Thyroid gland (tissue), 4 donors: ENCODE measurements around the gene HDGFL2. TPM values are rescaled to one million over a fixed set of nuclear protein-coding genes. Genes with fewer than 3 reads are reported as not detected.

Source experiments
- DNase-seq, 2 donors: peaks; one replicate each; pipeline ENCODE4 v3.0.0-alpha.2; 2019
- H3K27ac ChIP-seq, 3 donors: fragments of 200-600 bp; sonication (generic); 1 replicate in 2 of 3; 2 replicates in 1 of 3; pipeline ENCODE4 v1.5.1; 2016 to 2019; ENCODE audit warnings: mild to moderate bottlenecking in 1 of 3, moderate library complexity in 1 of 3
- H3K27me3 ChIP-seq: fragments of 200-600 bp; sonication (generic); one replicate; pipeline ENCODE4 v1.5.1; 2019
- H3K36me3 ChIP-seq, 2 donors: fragments of 200-600 bp; sonication (generic); one replicate each; pipeline ENCODE4 v1.5.1; 2016 to 2019
- H3K4me1 ChIP-seq, 2 donors: fragments of 200-600 bp; sonication (generic); one replicate each; pipeline ENCODE4 v1.5.1; 2017 to 2019
- H3K4me3 ChIP-seq, 3 donors: fragments of 200-600 bp; sonication (generic); replicated peaks in 1 of 3; 1 replicate in 2 of 3; 2 replicates in 1 of 3; pipeline ENCODE4 v1.5.1; 2016; ENCODE audit warnings: mild to moderate bottlenecking in 1 of 3
- H3K9me3 ChIP-seq: fragments of 200-600 bp; sonication (generic); one replicate; pipeline ENCODE4 v1.5.1; 2017
- CTCF ChIP-seq, 6 experiments: fragments of 200-600 bp in 3 of 6; fragments of 450-650 bp in 3 of 6; sonication (generic) in 3 of 6; IDR thresholded peaks; one replicate each; pipeline ENCODE4 v1.5.1; 2016 to 2019; ENCODE audit warnings: antibody characterized with exemption in 6 of 6, mild to moderate bottlenecking in 2 of 6, inconsistent platforms in 1 of 6, moderate library complexity in 1 of 6
- POLR2A ChIP-seq, 2 donors: fragments of 450-650 bp; IDR thresholded peaks; one replicate each; pipeline ENCODE4 v1.6.1; 2017; ENCODE audit warnings: antibody characterized with exemption in 2 of 2, mild to moderate bottlenecking in 2 of 2, moderate library complexity in 1 of 2
- WGBS, 2 donors: methylation state at CpG; one replicate each; pipeline ENCODE4 v1.1.5; 2017; 5-methylcytosine and 5-hydroxymethylcytosine counted together
- intact Hi-C: fragments of 100-400 bp; cut with DNase I; formaldehyde crosslinking; loops from one replicate; pipeline ENCODE4 v1.15.1; 2023
- total RNA-seq, 4 donors: library from RNA; depleted of rRNA; stranded (reverse); fragments of >200 nt; gene quantifications; one replicate each; pipeline ENCODE4 v1.2.3, GENCODE V29; 2016

HDGFL2 gene
- total RNA-seq, 4 donors from 2014 or later, result 26.5 to 42.3 (median 28.4) TPM

GRCh38 chr19:4504891-4505569 is 32.9 kb downstream of the HDGFL2 start:
- Histone ChIP-seq H3K4me1 (no peaks in the 10 kb centered on the region), H3K27ac (no peak overlapping the region), H3K9me3 (no peaks in the 10 kb centered on the region), H3K36me3 (peaks cover 22% of the 10 kb centered on the region in 2 donors), H3K27me3 (no peaks in the 10 kb centered on the region), H3K4me3 (no peak overlapping the region)
- intact Hi-C loops, result no loop called here
- WGBS, 2 donors, result 83 to 88% methylated on average over 7 to 15 of the region's 15 CpGs
- TF ChIP-seq CTCF (IDR thresholded peaks at IDR 0.05) (no peak), POLR2A (IDR thresholded peaks at IDR 0.05) (no peak)
- no peak for DNase-seq

- no peaks in the 10 kb centered on the region for H3K9me3 ChIP-seq
- H3K36me3 ChIP-seq, result peaks cover 18 to 19% of the 10 kb centered on the region in 2 donors
- H3K27me3 ChIP-seq, result no peaks in the 10 kb centered on the region
- H3K4me1 ChIP-seq, result no peaks in the 10 kb centered on the region
- no peak for TF ChIP-seq POLR2A (IDR thresholded peaks at IDR 0.05)
- TF ChIP-seq CTCF (IDR thresholded peaks at IDR 0.05), result no peak
- WGBS, 2 donors, result 94% methylated on average over 29 to 34 of the region's 34 CpGs
- intact Hi-C loops, result no loop called here
- no peak overlapping the region for H3K4me3 ChIP-seq
- DNase-seq, result no peak
- H3K27ac ChIP-seq, result no peak overlapping the region
Measured at GRCh38 chr19:4505570-4506448, 33.7 kb downstream of the HDGFL2 start.

- peaks cover 10 to 12% of the 10 kb centered on the region in 2 donors for H3K36me3 ChIP-seq
- 85 to 90% methylated on average over 13 to 16 of the region's 17 CpGs for WGBS, 2 donors
- H3K4me3 ChIP-seq, result no peak overlapping the region
- no peaks in the 10 kb centered on the region for H3K27me3 ChIP-seq
- intact Hi-C loops, result no loop called here
- no peaks in the 10 kb centered on the region for H3K4me1 ChIP-seq
- TF ChIP-seq CTCF (IDR thresholded peaks at IDR 0.05), result no peak
- TF ChIP-seq POLR2A (IDR thresholded peaks at IDR 0.05), result no peak
- H3K9me3 ChIP-seq, result no peaks in the 10 kb centered on the region
- no peak overlapping the region for H3K27ac ChIP-seq
- DNase-seq, result no peak
Measured at GRCh38 chr19:4506449-4507149, 34.5 kb downstream of the HDGFL2 start.

GRCh38 chr19:4507150-4507452 is 35.0 kb downstream of the HDGFL2 start:
- WGBS, 2 donors, result 82 to 86% methylated on average over 6 to 10 of the region's 12 CpGs
- Histone ChIP-seq H3K4me1 (no peaks in the 10 kb centered on the region), H3K27ac (no peak overlapping the region), H3K9me3 (no peaks in the 10 kb centered on the region), H3K27me3 (no peaks in the 10 kb centered on the region), H3K4me3 (no peak overlapping the region), H3K36me3 (peaks cover 6 to 9% of the 10 kb centered on the region in 2 donors)
- no peak for DNase-seq
- intact Hi-C loops, result no loop called here
- TF ChIP-seq POLR2A (IDR thresholded peaks at IDR 0.05) (no peak), CTCF (IDR thresholded peaks at IDR 0.05) (no peak)
